CD14-positive monocyte (primary cell): Measurements from ENCODE around the gene PSEN2. TPM values are rescaled to one million over a fixed set of nuclear protein-coding genes. Genes with fewer than 3 reads are reported as not detected.

ENCODE experiments used
- DNase-seq, 3 donors: peaks; one replicate each; pipeline ENCODE4 v3.0.0-alpha.2; 2011 to 2022
- H2AFZ ChIP-seq: 2 replicates; pipeline ENCODE4 v1.6.0; 2012; ENCODE audit warnings: mild to moderate bottlenecking, low read depth, low read length, inconsistent platforms; ENCODE audit not compliant: insufficient read depth, poor library complexity, severe bottlenecking
- H3K27ac ChIP-seq, 2 donors: 1 replicate in 1 of 2; 2 replicates in 1 of 2; pipeline ENCODE4 v1.5.1; 2012 to 2013; ENCODE audit warnings: low read length in 2 of 2, control low read depth in 1 of 2, inconsistent platforms in 1 of 2, low read depth in 1 of 2, mild to moderate bottlenecking in 1 of 2
- H3K27me3 ChIP-seq, 2 donors: one replicate each; pipeline versions ENCODE4 v1.6.0 to v1.6.1; 2011 to 2013; ENCODE audit warnings: low read length in 2 of 2; ENCODE audit not compliant: control insufficient read depth in 2 of 2, insufficient read depth in 2 of 2
- H3K36me3 ChIP-seq, 2 donors: replicated peaks in 1 of 2; 1 replicate in 1 of 2; 2 replicates in 1 of 2; pipeline versions ENCODE4 v1.5.1 to v1.6.1; 2012 to 2013; ENCODE audit warnings: low read length in 2 of 2, control low read depth in 1 of 2, inconsistent platforms in 1 of 2, mild to moderate bottlenecking in 1 of 2; ENCODE audit not compliant: insufficient read depth in 2 of 2, control insufficient read depth in 1 of 2
- H3K4me1 ChIP-seq, 2 donors: 1 replicate in 1 of 2; 2 replicates in 1 of 2; pipeline versions ENCODE4 v1.5.1 to v1.6.1; 2012 to 2013; ENCODE audit warnings: low read length in 2 of 2, control low read depth in 1 of 2, inconsistent platforms in 1 of 2, mild to moderate bottlenecking in 1 of 2, moderate library complexity in 1 of 2; ENCODE audit not compliant: insufficient read depth in 2 of 2, control insufficient read depth in 1 of 2
- H3K4me2 ChIP-seq: replicated peaks from 2 replicates; pipeline ENCODE3; 2012; ENCODE audit warnings: low read length, moderate library complexity, mild to moderate bottlenecking; ENCODE audit not compliant: poor library complexity, severe bottlenecking; ENCODE audit errors: extremely low read depth
- H3K4me3 ChIP-seq, 3 experiments: fragments of 200-600 bp in 1 of 3; sonication (generic) in 1 of 3; replicated peaks in 1 of 3; 1 replicate in 2 of 3; 2 replicates in 1 of 3; pipeline ENCODE4 v1.5.1; 2011 to 2013; ENCODE audit warnings: low read length in 3 of 3, mild to moderate bottlenecking in 3 of 3, control low read depth in 2 of 3, low read depth in 2 of 3, inconsistent platforms in 1 of 3, moderate library complexity in 1 of 3
- H3K79me2 ChIP-seq: 2 replicates; pipeline ENCODE4 v1.6.0; 2012; ENCODE audit warnings: mild to moderate bottlenecking, control low read depth, inconsistent platforms, low read length, moderate library complexity; ENCODE audit not compliant: insufficient read depth
- H3K9ac ChIP-seq: 2 replicates; pipeline ENCODE4 v1.6.0; 2017; ENCODE audit warnings: low read length, mild to moderate bottlenecking; ENCODE audit not compliant: insufficient read depth, poor library complexity, severe bottlenecking
- H3K9me3 ChIP-seq, 2 donors: replicated peaks in 1 of 2; 1 replicate in 1 of 2; 2 replicates in 1 of 2; pipeline versions ENCODE4 v1.5.1 to v1.6.1; 2012 to 2013; ENCODE audit warnings: low read length in 2 of 2, control low read depth in 1 of 2; ENCODE audit not compliant: control insufficient read depth in 1 of 2, insufficient read depth in 1 of 2
- H4K20me1 ChIP-seq: 2 replicates; pipeline ENCODE4 v1.6.0; 2012; ENCODE audit warnings: mild to moderate bottlenecking, low read length, control low read depth, moderate library complexity; ENCODE audit not compliant: insufficient read depth
- H3K27ac Mint-ChIP-seq, 7 donors: one replicate each; pipeline ENCODE4 v1.8.0; 2020; ENCODE audit warnings: mild to moderate bottlenecking in 7 of 7, mixed read lengths in 7 of 7, moderate library complexity in 6 of 7, inconsistent platforms in 2 of 7
- H3K27me3 Mint-ChIP-seq, 3 donors: one replicate each; pipeline ENCODE4 v1.8.0; 2021 to 2022; ENCODE audit warnings: low read depth in 3 of 3, mild to moderate bottlenecking in 3 of 3, mixed read lengths in 3 of 3, moderate library complexity in 3 of 3, inconsistent platforms in 1 of 3
- H3K36me3 Mint-ChIP-seq, 2 donors: one replicate each; pipeline ENCODE4 v1.8.0; 2020; ENCODE audit warnings: mixed read lengths in 2 of 2, inconsistent platforms in 1 of 2, mild to moderate bottlenecking in 1 of 2
- H3K4me1 Mint-ChIP-seq: one replicate; pipeline ENCODE4 v1.8.0; 2020; ENCODE audit warnings: mild to moderate bottlenecking, mixed read lengths
- H3K4me3 Mint-ChIP-seq, 2 donors: one replicate each; pipeline ENCODE4 v1.8.0; 2020; ENCODE audit warnings: mild to moderate bottlenecking in 2 of 2, mixed read lengths in 2 of 2, moderate library complexity in 1 of 2
- H3K9me3 Mint-ChIP-seq, 7 donors: one replicate each; pipeline ENCODE4 v1.8.0; 2020 to 2022; ENCODE audit warnings: mixed read lengths in 7 of 7, mild to moderate bottlenecking in 6 of 7, moderate library complexity in 6 of 7, inconsistent platforms in 2 of 7
- WGBS: methylation state at CpG from one replicate; pipeline ENCODE4 v1.1.5; 2013; ENCODE audit warnings: missing lambda C conversion rate; ENCODE audit not compliant: insufficient coverage; 5-methylcytosine and 5-hydroxymethylcytosine counted together
- intact Hi-C, 2 donors: fragments of 100-400 bp; cut with micrococcal nuclease; formaldehyde crosslinking; loops; one replicate each; pipeline versions ENCODE4 v1.15.0 to v1.15.1; 2023
- polyA plus RNA-seq, 3 donors: library from polyadenylated mRNA; depleted of rRNA in 1 of 3; unstranded in 2 of 3; stranded (reverse) in 1 of 3; fragments of 300-500 nt in 2 of 3; fragments of >200 nt in 1 of 3; fragmentation: Illumina TruSeq in 2 of 3; gene quantifications; 1 replicate in 2 of 3; 2 replicates in 1 of 3; pipeline ENCODE4 v1.2.3, GENCODE V29; 2012 to 2021
- TF ChIP-seq, protein P1 (sequence below): fragments of 200-600 bp; IDR thresholded peaks from one replicate; pipeline ENCODE4 v1.8.0; 2022; ENCODE audit warnings: antibody characterized with exemption, mild to moderate bottlenecking

Gene PSEN2
- polyA plus RNA-seq, 3 donors, result 8.9 to 11.8 (median 11.4) TPM

DNA sequence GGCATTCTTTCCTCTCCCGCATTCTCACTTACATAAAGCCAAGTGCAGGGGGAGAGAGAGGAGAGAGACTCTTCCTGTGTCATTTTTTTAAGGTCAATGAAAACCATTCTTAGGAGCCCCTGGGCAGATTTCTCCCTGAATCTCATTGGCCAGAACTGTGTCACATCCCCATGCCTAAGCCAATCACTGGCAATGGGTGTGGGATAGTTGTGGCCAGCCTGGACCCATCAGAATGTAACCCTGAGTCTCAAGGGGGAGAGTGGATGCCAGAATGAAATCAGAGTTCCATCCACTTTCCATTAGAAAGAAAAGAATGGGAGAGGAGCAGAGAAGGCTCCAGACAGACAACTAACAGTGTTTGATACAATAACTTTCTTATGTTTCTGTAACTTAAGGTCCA lies 38.5 kb downstream of the PSEN2 start:
- H3K27ac ChIP-seq, result no peak overlapping the region
- no peaks in the 10 kb centered on the region for H3K4me1 ChIP-seq
- H4K20me1 ChIP-seq, result no peaks in the 10 kb centered on the region
- H3K4me2 ChIP-seq, result no peak overlapping the region
- TF ChIP-seq, protein P1, sequence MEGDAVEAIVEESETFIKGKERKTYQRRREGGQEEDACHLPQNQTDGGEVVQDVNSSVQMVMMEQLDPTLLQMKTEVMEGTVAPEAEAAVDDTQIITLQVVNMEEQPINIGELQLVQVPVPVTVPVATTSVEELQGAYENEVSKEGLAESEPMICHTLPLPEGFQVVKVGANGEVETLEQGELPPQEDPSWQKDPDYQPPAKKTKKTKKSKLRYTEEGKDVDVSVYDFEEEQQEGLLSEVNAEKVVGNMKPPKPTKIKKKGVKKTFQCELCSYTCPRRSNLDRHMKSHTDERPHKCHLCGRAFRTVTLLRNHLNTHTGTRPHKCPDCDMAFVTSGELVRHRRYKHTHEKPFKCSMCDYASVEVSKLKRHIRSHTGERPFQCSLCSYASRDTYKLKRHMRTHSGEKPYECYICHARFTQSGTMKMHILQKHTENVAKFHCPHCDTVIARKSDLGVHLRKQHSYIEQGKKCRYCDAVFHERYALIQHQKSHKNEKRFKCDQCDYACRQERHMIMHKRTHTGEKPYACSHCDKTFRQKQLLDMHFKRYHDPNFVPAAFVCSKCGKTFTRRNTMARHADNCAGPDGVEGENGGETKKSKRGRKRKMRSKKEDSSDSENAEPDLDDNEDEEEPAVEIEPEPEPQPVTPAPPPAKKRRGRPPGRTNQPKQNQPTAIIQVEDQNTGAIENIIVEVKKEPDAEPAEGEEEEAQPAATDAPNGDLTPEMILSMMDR, result no peak
- no peak overlapping the region for H3K4me3 ChIP-seq
- no peaks in the 10 kb centered on the region for H3K36me3 ChIP-seq
- no peaks in the 10 kb centered on the region for H3K79me2 ChIP-seq
- H3K36me3 Mint-ChIP-seq, result no peaks in the 10 kb centered on the region
- H3K4me3 Mint-ChIP-seq, result no peak overlapping the region
- no peak overlapping the region for H2AFZ ChIP-seq
- H3K9me3 Mint-ChIP-seq, result no peaks in the 10 kb centered on the region
- intact Hi-C loops, result no loop called here
- H3K27me3 Mint-ChIP-seq, result no peaks in the 10 kb centered on the region
- no peak overlapping the region for H3K27ac Mint-ChIP-seq
- no peak for DNase-seq
- no peaks in the 10 kb centered on the region for H3K9me3 ChIP-seq
- no peak overlapping the region for H3K9ac ChIP-seq
- no peaks in the 10 kb centered on the region for H3K27me3 ChIP-seq
- H3K4me1 Mint-ChIP-seq, result peaks cover 2% of the 10 kb centered on the region
- WGBS, result no CpG with 5 or more reads among the region's 1 CpG

DNA sequence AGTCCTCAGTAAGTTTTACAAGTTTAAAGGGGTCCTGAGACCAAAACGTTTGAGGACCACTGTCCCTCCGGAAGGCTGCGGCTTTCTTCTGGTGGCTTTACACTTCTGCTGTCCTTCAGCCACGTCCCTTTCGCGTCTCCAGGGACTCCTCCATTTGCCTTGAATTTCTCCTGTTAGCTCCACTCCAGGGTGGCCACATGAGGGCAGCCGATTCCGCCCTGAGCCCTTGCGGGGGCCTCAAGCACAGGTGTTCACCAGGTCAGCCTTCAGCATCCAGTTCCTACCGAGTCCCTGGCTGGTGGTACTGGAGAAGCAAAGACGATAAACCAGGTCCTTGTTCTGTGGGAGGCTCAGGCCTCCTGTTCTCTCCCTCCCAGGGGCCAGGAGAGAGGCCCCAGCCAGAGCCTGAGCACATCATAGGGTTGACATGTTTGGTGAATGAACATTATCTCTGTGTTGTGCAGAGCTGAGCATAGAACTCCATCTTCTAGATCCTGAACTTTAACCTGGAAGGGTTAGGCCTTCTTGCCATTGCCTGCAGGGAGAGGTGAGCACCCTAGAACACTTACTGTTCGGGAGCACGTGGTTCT lies 42.3 kb downstream of the PSEN2 start:
- intact Hi-C loops, result no loop called here

More for the DNA sequence above, 42.3 kb downstream of the PSEN2 start:
- no peak overlapping the region for H3K4me2 ChIP-seq
- DNase-seq, result peak in 2 of 3 donors; percentile 10 to 17
- no peaks in the 10 kb centered on the region for H3K27me3 Mint-ChIP-seq
- H3K27ac ChIP-seq, result no peak overlapping the region
- H3K9me3 ChIP-seq, result no peaks in the 10 kb centered on the region
- H3K9me3 Mint-ChIP-seq, result no peaks in the 10 kb centered on the region
- peak overlapping the region; percentile 53 for H2AFZ ChIP-seq
- no peaks in the 10 kb centered on the region for H3K27me3 ChIP-seq
- WGBS, result 24% methylated on average over 11 of the region's 13 CpGs
- no peak overlapping the region for H3K27ac Mint-ChIP-seq
- peaks cover 2% of the 10 kb centered on the region for H3K4me1 Mint-ChIP-seq
- H4K20me1 ChIP-seq, result no peaks in the 10 kb centered on the region
- no peaks in the 10 kb centered on the region for H3K79me2 ChIP-seq
- TF ChIP-seq, protein P1, result peak; percentile 30
- H3K36me3 ChIP-seq, result no peaks in the 10 kb centered on the region
- peak overlapping the region; percentile 7 for H3K9ac ChIP-seq
- H3K4me1 ChIP-seq, result no peaks in the 10 kb centered on the region
- no peak overlapping the region for H3K4me3 ChIP-seq
- no peaks in the 10 kb centered on the region for H3K36me3 Mint-ChIP-seq
- H3K4me3 Mint-ChIP-seq, result no peak overlapping the region
